GM19463 (cell line): ENCODE data around the gene SPRED1.
"Not testable (repeated sequence)": the region's sequence is repeated elsewhere in the genome, so short reads cannot be mapped to it uniquely, and the experiment has no call there.

Experiments used
- ATAC-seq: cut with Tn5 transposase; IDR thresholded peaks from one replicate; pipeline ENCODE4 v1.9.1; 2021; ENCODE audit warnings: mild to moderate bottlenecking, moderate library complexity; ENCODE audit not compliant: unreplicated experiment

Gene SPRED1

GRCh38 chr15:38229705-38230310, 22.8 kb upstream of the SPRED1 start:
- ATAC-seq, result no peak

GRCh38 chr15:38231436-38231835, 21.2 kb upstream of the SPRED1 start:
- no peak for ATAC-seq

GRCh38 chr15:38237021-38237420, 15.6 kb upstream of the SPRED1 start:
- not testable (repeated sequence) for ATAC-seq

GRCh38 chr15:38238311-38238710, 14.3 kb upstream of the SPRED1 start:
- ATAC-seq, result no peak

GRCh38 chr15:38242055-38242454, 10.6 kb upstream of the SPRED1 start:
- ATAC-seq, result peak; percentile 89

GRCh38 chr15:38243278-38244055, 9.2 kb upstream of the SPRED1 start:
- no peak for ATAC-seq

- no peak for ATAC-seq
These were observed 5.3 kb upstream of the SPRED1 start for GRCh38 chr15:38247336-38247735.

GRCh38 chr15:38253351-38253781, 730 bp downstream of the SPRED1 start:
- ATAC-seq, result no peak

- no peak for ATAC-seq
These were observed 1.6 kb downstream of the SPRED1 start for GRCh38 chr15:38254051-38254883.

- no peak for ATAC-seq
These were observed 3.1 kb downstream of the SPRED1 start for GRCh38 chr15:38255690-38256089.

- ATAC-seq, result no peak
These were observed 5.0 kb downstream of the SPRED1 start for GRCh38 chr15:38257676-38258075.

- no peak for ATAC-seq
These were observed 6.5 kb downstream of the SPRED1 start for GRCh38 chr15:38259134-38259533.

GRCh38 chr15:38260077-38260476, 7.4 kb downstream of the SPRED1 start:
- no peak for ATAC-seq

- ATAC-seq, result no peak
These were observed 10.6 kb downstream of the SPRED1 start for GRCh38 chr15:38263251-38263650.

- no peak for ATAC-seq
These were observed 11.4 kb downstream of the SPRED1 start for GRCh38 chr15:38263996-38264395.

GRCh38 chr15:38266247-38266986, 13.8 kb downstream of the SPRED1 start:
- ATAC-seq, result no peak

GRCh38 chr15:38267421-38268022, 14.9 kb downstream of the SPRED1 start:
- no peak for ATAC-seq

- no peak for ATAC-seq
These were observed 18.5 kb downstream of the SPRED1 start for GRCh38 chr15:38271144-38271543.

- ATAC-seq, result no peak
These were observed 19.3 kb downstream of the SPRED1 start for GRCh38 chr15:38271895-38272294.

- ATAC-seq, result not testable (repeated sequence)
These were observed 19.8 kb downstream of the SPRED1 start for GRCh38 chr15:38272431-38272830.
